ENCODE data around the gene C17orf100. TPM values are rescaled to one million over a fixed set of nuclear protein-coding genes. Genes with fewer than 3 reads are reported as not detected.
"Not testable (repeated sequence)": the region's sequence is repeated elsewhere in the genome, so short reads cannot be mapped to it uniquely, and the experiment has no call there.

The C17orf100 gene
- total and polyA plus RNA-seq, 4 donors, result 0.56 to 33.2 (median 2.7) TPM

DNA sequence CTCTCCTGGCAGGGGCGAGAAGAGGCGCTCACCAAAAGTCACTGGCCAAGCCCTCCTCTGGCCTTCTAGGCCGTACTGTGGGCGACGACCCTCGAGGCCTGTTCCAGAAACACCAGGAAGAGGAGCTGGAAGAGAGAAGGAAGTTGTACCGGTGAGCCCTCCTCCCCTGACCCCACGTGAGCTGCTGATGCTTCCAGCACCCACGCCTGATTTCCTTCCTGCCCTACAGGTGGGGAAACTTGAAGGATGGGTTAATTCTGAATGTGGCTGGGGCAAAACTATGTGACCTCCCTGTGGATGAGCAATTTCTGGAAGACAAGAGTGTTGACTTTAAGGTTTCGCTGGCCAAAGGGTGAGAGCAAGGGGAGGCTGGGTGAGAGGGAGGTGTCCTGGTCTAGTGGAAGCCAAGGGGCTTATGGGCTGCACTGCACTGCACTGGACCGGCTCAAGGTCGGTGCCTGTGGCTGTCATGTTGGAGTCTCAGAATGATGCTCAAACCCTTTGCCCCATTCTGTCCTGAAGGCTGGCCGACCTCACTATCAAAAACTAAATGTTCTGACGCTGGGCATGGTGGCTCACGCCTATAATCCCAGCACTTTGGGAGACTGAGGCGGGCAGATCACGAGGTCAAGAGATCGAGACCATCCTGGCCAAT lies 6.2 kb downstream of the C17orf100 start:
- H3K9me3 ChIP-seq (ENCODE audit: control insufficient read depth in 4 of 4, low read length in 3 of 4), result no peaks in the 10 kb centered on the region
- no peak overlapping the region for H3K27ac ChIP-seq (ENCODE audit: low read depth in 1 of 2, low read length in 2 of 2)
- no peaks in the 10 kb centered on the region for H3K27me3 ChIP-seq (ENCODE audit: control insufficient read depth in 4 of 4, insufficient read depth in 4 of 4, low read length in 3 of 4)
- TF ChIP-seq GABPA (IDR thresholded peaks at IDR 0.05 in 1 of 2, conservative IDR thresholded peaks at IDR 0.05 in 1 of 2) (no peak), ATF3 (IDR thresholded peaks at IDR 0.05) (no peak), NR2F2 (IDR thresholded peaks at IDR 0.05) (no peak), RAD21 (IDR thresholded peaks at IDR 0.05) (no peak), FOXA1 (IDR thresholded peaks at IDR 0.05) (no peak), JUND (IDR thresholded peaks at IDR 0.05) (no peak), MAX (IDR thresholded peaks at IDR 0.05) (no peak), SP1 (IDR thresholded peaks at IDR 0.05) (no peak), EGR1 (IDR thresholded peaks at IDR 0.05; ENCODE audit: low read depth in 2 of 2) (no peak), YY1 (IDR thresholded peaks at IDR 0.05) (no peak), RXRA (IDR thresholded peaks at IDR 0.05) (no peak), CTCF (IDR thresholded peaks at IDR 0.05; ENCODE audit: low read depth, low read length, missing input control) (no peak), ZBTB33 (IDR thresholded peaks at IDR 0.05) (no peak), FOXA2 (IDR thresholded peaks at IDR 0.05) (no peak), TAF1 (conservative IDR thresholded peaks at IDR 0.05) (no peak), HNF4G (IDR thresholded peaks at IDR 0.05) (no peak)
- TF ChIP-seq, protein P1, sequence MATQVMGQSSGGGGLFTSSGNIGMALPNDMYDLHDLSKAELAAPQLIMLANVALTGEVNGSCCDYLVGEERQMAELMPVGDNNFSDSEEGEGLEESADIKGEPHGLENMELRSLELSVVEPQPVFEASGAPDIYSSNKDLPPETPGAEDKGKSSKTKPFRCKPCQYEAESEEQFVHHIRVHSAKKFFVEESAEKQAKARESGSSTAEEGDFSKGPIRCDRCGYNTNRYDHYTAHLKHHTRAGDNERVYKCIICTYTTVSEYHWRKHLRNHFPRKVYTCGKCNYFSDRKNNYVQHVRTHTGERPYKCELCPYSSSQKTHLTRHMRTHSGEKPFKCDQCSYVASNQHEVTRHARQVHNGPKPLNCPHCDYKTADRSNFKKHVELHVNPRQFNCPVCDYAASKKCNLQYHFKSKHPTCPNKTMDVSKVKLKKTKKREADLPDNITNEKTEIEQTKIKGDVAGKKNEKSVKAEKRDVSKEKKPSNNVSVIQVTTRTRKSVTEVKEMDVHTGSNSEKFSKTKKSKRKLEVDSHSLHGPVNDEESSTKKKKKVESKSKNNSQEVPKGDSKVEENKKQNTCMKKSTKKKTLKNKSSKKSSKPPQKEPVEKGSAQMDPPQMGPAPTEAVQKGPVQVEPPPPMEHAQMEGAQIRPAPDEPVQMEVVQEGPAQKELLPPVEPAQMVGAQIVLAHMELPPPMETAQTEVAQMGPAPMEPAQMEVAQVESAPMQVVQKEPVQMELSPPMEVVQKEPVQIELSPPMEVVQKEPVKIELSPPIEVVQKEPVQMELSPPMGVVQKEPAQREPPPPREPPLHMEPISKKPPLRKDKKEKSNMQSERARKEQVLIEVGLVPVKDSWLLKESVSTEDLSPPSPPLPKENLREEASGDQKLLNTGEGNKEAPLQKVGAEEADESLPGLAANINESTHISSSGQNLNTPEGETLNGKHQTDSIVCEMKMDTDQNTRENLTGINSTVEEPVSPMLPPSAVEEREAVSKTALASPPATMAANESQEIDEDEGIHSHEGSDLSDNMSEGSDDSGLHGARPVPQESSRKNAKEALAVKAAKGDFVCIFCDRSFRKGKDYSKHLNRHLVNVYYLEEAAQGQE (IDR thresholded peaks at IDR 0.05), result no peak
- H3K36me3 ChIP-seq (ENCODE audit: control insufficient read depth in 4 of 4, insufficient read depth in 3 of 4, low read depth in 1 of 4, low read length in 3 of 4), result no peaks in the 10 kb centered on the region
- peaks cover 0 to 15% (median 12%) of the 10 kb centered on the region in 4 donors for H3K4me1 ChIP-seq (ENCODE audit: control insufficient read depth in 4 of 4, insufficient read depth in 4 of 4, low read length in 3 of 4)
- WGBS, result 87% methylated on average over 18 of the region's 18 CpGs
- DNase-seq (ENCODE audit: low spot score), result no peak
- no peak overlapping the region for H3K9ac ChIP-seq (ENCODE audit: low read depth in 1 of 2, low read length in 2 of 2)
- H3K4me3 ChIP-seq (ENCODE audit: low read depth in 1 of 3, low read length in 3 of 3), result no peak overlapping the region

DNA sequence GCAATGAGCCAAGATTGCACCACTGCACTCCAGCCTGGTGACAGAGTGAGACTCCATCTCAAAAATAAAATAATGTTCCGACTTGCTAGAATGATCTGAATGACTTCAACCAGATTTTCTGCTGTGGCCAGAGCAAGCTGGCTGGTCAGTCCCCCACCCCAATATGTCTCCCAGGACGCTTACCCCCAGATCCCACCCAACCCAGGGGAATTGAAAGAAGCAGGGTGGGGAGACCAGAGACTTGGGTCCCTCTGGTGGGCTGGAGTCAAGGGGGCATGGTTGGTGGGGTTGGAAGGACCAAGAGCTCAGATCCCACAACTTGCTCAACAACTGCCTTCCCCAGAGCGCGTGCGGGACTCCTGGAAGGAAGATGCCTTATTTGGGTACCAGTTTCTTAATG lies 6.8 kb downstream of the C17orf100 start:
- not testable (repeated sequence) for DNase-seq (ENCODE audit: low spot score)

More for the DNA sequence above, 6.8 kb downstream of the C17orf100 start:
- not testable (repeated sequence) for H3K27me3 ChIP-seq (ENCODE audit: control insufficient read depth in 4 of 4, insufficient read depth in 4 of 4, low read length in 3 of 4); H3K9ac ChIP-seq (ENCODE audit: low read depth in 1 of 2, low read length in 2 of 2); H3K4me1 ChIP-seq (ENCODE audit: control insufficient read depth in 4 of 4, insufficient read depth in 4 of 4, low read length in 3 of 4); H3K9me3 ChIP-seq (ENCODE audit: control insufficient read depth in 4 of 4, low read length in 3 of 4); H3K4me3 ChIP-seq (ENCODE audit: low read depth in 1 of 3, low read length in 3 of 3); H3K27ac ChIP-seq (ENCODE audit: low read depth in 1 of 2, low read length in 2 of 2); H3K36me3 ChIP-seq (ENCODE audit: control insufficient read depth in 4 of 4, insufficient read depth in 3 of 4, low read depth in 1 of 4, low read length in 3 of 4)
- WGBS, result 87% methylated on average over 5 of the region's 5 CpGs
